ENCODE data around the gene CPT1A. TPM values are rescaled to one million over a fixed set of nuclear protein-coding genes. Genes with fewer than 3 reads are reported as not detected.

Gene CPT1A
- total RNA-seq, 1 donor from 2014 or later = 25.9 TPM

DNA sequence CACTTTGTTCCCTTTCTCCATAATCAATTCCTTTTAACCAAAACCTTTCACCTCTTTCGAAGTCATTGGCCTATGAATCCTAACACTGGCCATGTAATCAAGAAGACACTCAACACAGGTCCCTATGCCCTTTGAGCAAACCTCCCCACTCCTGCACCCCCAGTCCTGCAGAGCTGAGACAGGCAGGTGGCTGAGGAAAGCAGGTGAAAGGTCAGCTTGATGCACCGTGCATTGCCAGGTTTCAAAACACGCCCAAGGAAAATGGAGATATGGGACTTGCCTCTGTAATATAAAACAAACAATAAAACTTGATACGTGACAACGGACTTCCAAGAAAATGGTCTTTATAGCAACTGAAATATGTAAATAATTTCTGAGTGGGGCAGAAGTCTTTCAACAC, 10.6 kb downstream of the CPT1A start:
- Mint-ChIP-seq H3K4me1 (peaks cover 3% of the 10 kb centered on the region), H3K27ac (no peak overlapping the region), H3K9me3 (no peaks in the 10 kb centered on the region), H3K27me3 (no peaks in the 10 kb centered on the region), H3K36me3 (ENCODE audit: low read depth) (no peaks in the 10 kb centered on the region), H3K4me3 (no peak overlapping the region)
- intact Hi-C loops (cut with micrococcal nuclease) = no loop called here
- no peak for DNase-seq

DNA sequence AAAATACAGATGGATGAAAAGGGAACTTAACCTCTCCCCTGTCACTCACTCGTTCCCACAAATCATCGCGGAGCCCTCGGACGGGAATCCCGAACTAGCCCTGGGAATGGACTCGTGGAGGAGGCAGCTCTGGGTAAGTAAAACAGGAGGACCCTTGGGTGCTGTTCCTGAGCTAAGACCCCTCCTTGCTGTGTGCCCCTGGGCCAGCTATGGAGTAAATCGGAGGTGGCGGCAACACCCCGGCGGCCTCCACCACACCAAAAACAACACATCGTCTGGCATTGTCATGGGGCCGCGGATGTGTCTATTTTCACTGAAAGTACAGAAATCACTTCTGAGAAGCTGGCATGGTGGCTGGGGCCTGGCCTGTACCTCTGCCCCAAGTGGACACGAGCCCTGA, 12.1 kb downstream of the CPT1A start:
- intact Hi-C loops (cut with micrococcal nuclease) = no loop called here
- no peak for DNase-seq
- Mint-ChIP-seq H3K27me3 (no peaks in the 10 kb centered on the region), H3K4me1 (peaks cover 8% of the 10 kb centered on the region), H3K27ac (no peak overlapping the region), H3K4me3 (no peak overlapping the region), H3K36me3 (ENCODE audit: low read depth) (no peaks in the 10 kb centered on the region), H3K9me3 (no peaks in the 10 kb centered on the region)

DNA sequence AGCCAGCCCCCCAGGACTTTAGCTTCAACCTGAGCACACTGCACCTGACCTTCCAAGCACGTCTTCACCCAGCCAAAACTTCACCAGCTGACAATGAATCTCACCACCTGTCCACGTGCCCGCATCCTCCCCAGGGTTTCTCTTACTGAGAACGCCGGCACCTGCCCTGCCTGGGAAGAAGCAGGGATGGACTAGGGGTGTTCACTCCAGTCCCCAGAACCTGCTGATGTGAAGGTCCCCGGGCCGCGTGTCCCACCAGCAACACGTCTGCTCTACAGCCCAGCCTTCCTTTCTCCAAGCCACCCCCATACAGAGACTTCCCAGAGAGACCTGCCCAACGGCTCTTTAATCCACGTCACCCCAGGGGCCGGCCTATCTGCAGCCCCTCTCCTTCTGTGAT, 12.8 kb downstream of the CPT1A start:
- intact Hi-C loops (cut with micrococcal nuclease) = no loop called here
- no peaks in the 10 kb centered on the region for H3K27me3 Mint-ChIP-seq
- H3K9me3 Mint-ChIP-seq = no peaks in the 10 kb centered on the region
- peaks cover 8% of the 10 kb centered on the region for H3K4me1 Mint-ChIP-seq
- H3K4me3 Mint-ChIP-seq = no peak overlapping the region
- DNase-seq = no peak
- H3K27ac Mint-ChIP-seq = no peak overlapping the region
- no peaks in the 10 kb centered on the region for H3K36me3 Mint-ChIP-seq (ENCODE audit: low read depth)

DNA sequence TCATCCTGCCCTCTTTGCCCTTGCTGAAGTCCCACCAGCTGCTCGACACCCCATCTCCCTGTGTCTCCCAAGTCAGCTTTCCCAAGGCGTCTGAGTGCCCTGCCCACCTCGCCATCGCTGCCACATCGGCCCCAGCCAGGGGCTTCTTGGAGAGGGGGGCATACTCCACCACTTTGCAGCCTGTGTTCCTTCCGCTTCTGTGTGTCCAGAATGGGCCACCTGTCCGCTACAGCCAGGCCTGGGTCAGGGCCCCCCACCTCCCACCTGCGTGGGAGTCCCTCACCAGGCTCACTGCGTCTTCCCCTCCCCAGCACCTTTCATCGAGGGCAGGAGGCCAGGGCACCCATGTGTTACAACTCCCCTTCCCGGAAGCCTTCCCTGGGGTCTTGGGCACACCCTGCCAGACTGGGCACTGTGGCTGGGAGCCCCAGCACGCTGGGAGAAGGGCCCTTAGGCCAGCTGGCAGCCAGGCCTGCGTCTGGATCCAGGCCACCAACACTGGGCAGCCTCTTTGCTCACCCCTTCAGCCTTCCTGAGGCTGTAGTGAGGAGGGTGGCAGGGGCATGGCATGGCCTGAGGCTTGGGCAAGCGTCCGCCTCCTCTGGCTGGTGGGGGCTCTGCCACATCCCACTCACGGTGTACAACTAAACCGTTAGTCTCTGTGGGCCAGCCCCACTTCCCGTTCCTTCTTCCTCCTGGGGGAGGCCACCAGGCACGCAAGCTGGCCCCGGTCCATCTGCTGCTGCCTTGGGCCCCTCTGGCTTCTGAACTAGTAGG, 13.4 kb downstream of the CPT1A start:
- Mint-ChIP-seq H3K9me3 (no peaks in the 10 kb centered on the region), H3K27me3 (no peaks in the 10 kb centered on the region), H3K27ac (peak overlapping the region; percentile 8), H3K36me3 (ENCODE audit: low read depth) (no peaks in the 10 kb centered on the region), H3K4me3 (no peak overlapping the region), H3K4me1 (peaks cover 8% of the 10 kb centered on the region)
- intact Hi-C loops (cut with micrococcal nuclease) = no loop called here
- no peak for DNase-seq

DNA sequence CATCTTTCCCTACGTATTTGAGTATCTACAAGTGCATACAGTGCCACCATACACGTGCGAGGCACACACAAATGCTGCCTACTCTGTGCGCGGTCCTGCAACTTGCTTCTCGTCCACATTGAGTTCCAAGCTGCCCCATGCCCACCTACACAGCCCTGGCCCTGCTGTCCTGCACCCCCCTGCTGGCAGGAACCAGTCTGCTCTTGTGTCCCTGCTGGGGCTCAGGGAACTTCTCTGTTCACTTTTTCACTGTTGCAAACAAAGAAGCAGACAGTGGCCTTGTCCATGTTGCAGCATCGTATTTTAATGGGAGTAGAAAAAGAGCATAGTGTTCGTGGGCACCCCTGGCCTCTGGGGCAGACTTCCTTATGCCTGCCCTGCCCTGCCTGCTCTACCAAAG, 14.0 kb downstream of the CPT1A start:
- Mint-ChIP-seq H3K36me3 (ENCODE audit: low read depth) (no peaks in the 10 kb centered on the region), H3K9me3 (no peaks in the 10 kb centered on the region), H3K27me3 (no peaks in the 10 kb centered on the region), H3K4me3 (no peak overlapping the region), H3K4me1 (peaks cover 8% of the 10 kb centered on the region), H3K27ac (no peak overlapping the region)
- intact Hi-C loops (cut with micrococcal nuclease) = no loop called here
- no peak for DNase-seq

DNA sequence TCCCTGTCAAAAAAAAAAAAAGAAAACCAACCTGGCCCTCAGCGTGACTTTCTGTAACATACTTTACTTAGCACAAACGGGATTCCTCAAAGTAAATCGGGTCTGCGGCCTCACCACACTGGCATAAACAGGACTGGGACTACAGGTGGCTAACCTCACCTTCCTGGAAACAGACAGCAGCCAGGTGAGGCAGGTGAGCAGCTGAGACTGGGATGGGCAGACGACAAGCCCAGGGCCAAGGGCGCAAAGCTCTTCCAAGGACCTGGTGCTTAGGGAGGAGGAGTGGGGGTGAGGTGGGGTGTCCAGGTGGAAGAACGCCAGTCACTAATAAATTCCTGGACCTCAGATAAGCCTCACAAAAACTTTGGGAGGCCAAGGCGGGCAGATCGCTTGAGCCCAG, 15.0 kb downstream of the CPT1A start:
- H3K4me3 Mint-ChIP-seq = no peak overlapping the region
- no peaks in the 10 kb centered on the region for H3K27me3 Mint-ChIP-seq
- intact Hi-C loops (cut with micrococcal nuclease) = no loop called here
- H3K27ac Mint-ChIP-seq = no peak overlapping the region
- peaks cover 8% of the 10 kb centered on the region for H3K4me1 Mint-ChIP-seq
- H3K9me3 Mint-ChIP-seq = no peaks in the 10 kb centered on the region
- no peak for DNase-seq
- H3K36me3 Mint-ChIP-seq (ENCODE audit: low read depth) = no peaks in the 10 kb centered on the region

DNA sequence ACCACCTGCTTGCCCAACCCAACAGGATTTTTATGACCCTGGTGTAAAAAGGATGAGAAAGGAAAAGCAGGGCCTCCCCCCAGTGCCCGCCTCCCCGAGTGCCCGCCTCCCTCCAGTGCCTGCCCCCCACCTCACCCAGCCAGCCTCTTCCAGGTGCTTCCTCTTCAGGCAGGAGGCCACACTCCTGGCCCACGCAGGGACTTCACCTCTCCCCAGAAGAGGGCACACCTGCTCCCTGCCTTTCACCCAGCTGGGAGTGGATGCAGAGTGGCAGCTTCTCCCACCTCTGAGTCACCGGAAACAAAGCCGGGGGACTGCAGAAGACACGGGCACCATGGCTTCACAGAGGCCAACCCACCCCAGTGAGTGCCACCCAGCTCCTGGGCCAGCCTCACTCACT, 16.1 kb downstream of the CPT1A start:
- H3K4me1 Mint-ChIP-seq = peaks cover 8% of the 10 kb centered on the region
- DNase-seq = peak; percentile 76
- no peaks in the 10 kb centered on the region for H3K36me3 Mint-ChIP-seq (ENCODE audit: low read depth)
- no peak overlapping the region for H3K4me3 Mint-ChIP-seq
- H3K27me3 Mint-ChIP-seq = no peaks in the 10 kb centered on the region
- no peaks in the 10 kb centered on the region for H3K9me3 Mint-ChIP-seq
- no peak overlapping the region for H3K27ac Mint-ChIP-seq
- intact Hi-C loops (cut with micrococcal nuclease) = no loop called here

DNA sequence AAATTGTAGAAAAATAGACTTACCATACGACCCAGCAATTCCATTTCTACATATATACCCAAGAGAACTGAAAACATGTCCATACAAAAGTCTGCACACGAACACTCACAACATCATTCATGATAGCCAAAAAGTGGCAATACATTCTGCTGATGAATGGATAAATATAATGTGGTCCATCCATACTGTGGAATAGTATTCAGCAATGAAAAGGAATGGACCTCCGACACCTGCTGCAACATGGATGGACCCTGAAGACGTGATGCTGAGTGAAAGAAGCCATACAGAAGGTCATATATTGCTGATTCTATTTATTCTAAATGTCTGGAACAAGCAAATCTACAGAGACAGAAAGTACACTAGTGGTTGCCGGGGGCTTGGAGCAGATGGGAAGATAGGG, 19.2 kb downstream of the CPT1A start:
- H3K27me3 Mint-ChIP-seq = no peaks in the 10 kb centered on the region
- H3K4me3 Mint-ChIP-seq = no peak overlapping the region
- peaks cover 9% of the 10 kb centered on the region for H3K4me1 Mint-ChIP-seq
- H3K9me3 Mint-ChIP-seq = no peaks in the 10 kb centered on the region
- H3K36me3 Mint-ChIP-seq (ENCODE audit: low read depth) = no peaks in the 10 kb centered on the region
- intact Hi-C loops (cut with micrococcal nuclease) = no loop called here
- DNase-seq = no peak
- H3K27ac Mint-ChIP-seq = no peak overlapping the region

DNA sequence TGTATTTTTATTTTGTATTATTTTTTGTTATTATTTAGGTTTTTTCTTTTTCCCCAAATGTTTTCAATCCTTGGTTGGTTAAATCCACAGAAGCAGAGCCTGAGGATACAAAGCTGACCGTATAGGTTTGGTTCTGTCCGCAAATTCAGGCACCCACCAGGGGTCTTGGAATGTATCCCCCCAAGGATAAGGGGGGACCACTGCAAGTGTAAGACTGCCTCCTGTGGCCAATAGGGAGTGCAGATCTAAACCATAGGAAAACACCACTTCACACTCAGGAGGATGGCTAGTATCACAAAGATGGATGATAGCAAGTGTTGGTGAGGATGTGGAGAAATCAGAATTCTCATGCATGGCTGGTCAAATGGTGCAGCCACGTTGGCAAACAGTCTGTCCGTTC, 20.0 kb downstream of the CPT1A start:
- Mint-ChIP-seq H3K9me3 (no peaks in the 10 kb centered on the region), H3K27me3 (no peaks in the 10 kb centered on the region), H3K4me3 (no peak overlapping the region), H3K4me1 (peaks cover 14% of the 10 kb centered on the region), H3K27ac (no peak overlapping the region), H3K36me3 (ENCODE audit: low read depth) (peaks cover under 1% of the 10 kb centered on the region)
- no peak for DNase-seq
- intact Hi-C loops (cut with micrococcal nuclease) = no loop called here

DNA sequence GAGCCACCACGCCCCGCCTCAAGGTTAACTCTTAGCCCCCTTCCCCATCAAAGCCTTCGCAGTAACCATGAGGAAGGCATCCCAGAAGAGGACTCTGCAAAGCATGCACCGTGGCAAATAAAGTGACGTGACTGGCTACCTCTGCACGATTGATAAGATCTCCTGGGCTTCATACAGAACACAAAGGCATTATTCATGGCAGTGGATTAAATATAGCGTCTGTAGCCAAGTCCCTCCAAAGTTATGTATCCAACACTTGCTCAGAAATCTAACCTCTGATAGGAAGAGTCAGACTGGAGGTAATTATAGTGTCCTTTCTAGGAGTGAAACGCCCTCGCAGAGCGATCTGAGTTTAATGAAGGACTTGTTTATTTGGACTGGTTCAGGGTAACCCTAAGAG, 22.4 kb downstream of the CPT1A start:
- no peak for DNase-seq
- no peaks in the 10 kb centered on the region for H3K9me3 Mint-ChIP-seq
- H3K36me3 Mint-ChIP-seq (ENCODE audit: low read depth) = peaks cover 8% of the 10 kb centered on the region
- H3K27ac Mint-ChIP-seq = no peak overlapping the region
- intact Hi-C loops (cut with micrococcal nuclease) = no loop called here
- H3K4me3 Mint-ChIP-seq = no peak overlapping the region
- H3K27me3 Mint-ChIP-seq = no peaks in the 10 kb centered on the region
- peaks cover 13% of the 10 kb centered on the region for H3K4me1 Mint-ChIP-seq

DNA sequence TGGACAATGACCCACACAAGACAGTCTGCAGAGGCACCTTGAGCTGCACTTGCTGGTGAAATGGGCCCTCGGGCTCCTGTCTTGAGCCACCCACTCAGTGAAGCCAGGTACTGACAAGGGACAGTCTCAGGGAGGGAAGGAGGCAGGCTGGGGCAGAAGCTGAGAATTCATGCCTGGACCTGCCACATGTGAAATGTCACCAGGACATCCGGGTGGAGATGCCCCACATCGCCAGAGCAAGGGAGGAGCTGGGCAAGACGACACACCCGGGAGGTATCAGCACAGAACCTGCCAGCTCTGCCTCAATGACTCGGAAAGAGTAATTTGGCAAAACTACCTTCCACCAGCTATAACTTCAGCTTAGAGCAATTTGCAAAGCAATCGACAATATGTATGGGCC, 23.5 kb downstream of the CPT1A start:
- Mint-ChIP-seq H3K4me1 (peaks cover 13% of the 10 kb centered on the region), H3K27ac (no peak overlapping the region), H3K4me3 (no peak overlapping the region), H3K9me3 (no peaks in the 10 kb centered on the region), H3K27me3 (no peaks in the 10 kb centered on the region), H3K36me3 (ENCODE audit: low read depth) (peaks cover 8% of the 10 kb centered on the region)
- intact Hi-C loops (cut with micrococcal nuclease) = no loop called here
- no peak for DNase-seq

DNA sequence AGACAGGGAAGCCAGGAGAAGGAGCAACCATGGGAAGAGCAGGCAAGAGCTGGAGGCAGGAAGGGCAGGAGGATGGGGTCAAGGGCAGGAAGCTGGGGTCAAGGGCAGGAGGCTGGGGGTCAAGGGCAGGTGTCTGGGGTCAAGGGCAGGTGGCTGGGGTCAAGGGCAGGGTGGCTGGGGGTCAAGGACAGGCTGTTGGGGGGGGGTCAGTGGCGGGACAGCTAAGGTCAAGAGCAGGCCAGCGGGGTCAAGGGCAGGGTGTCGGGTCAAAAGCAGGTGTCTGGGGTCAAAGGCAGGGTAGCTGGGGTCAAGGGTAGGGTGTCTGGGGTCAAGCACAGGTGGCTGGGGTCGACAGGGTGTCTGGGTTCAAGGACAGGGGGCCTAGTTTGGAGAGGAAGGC, 24.2 kb downstream of the CPT1A start:
- Mint-ChIP-seq H3K4me3 (no peak overlapping the region), H3K4me1 (peaks cover 13% of the 10 kb centered on the region)
- intact Hi-C loops (cut with micrococcal nuclease) = no loop called here

DNA sequence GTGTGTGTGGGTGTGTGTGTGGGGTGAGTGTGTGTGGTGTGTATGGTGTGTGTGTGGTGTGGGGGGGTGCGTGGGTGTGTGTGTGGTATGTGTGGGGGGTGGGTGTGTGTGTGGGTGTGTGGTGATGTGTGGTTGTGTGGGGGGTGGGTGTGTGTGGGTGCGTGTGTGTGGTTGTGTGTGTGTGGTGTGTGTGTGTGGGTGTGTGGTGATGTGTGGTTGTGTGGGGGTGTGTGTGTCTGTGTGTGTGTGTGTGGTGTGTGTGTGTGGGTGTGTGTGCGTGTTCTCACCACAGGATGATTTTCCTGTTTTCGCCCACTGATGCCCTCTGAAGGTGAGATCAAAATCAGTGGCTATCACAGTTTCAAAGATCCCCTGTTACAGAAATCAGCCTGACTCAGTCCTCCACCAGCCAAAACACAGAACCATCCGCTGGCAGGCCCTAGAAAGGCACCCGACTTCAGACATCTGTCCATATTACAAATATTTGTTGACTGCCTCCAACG, 24.7 kb downstream of the CPT1A start:
- peak overlapping the region; percentile 72 for H3K27ac Mint-ChIP-seq
- H3K4me3 Mint-ChIP-seq = no peak overlapping the region
- H3K27me3 Mint-ChIP-seq = no peaks in the 10 kb centered on the region

More for the DNA sequence above, 24.2 kb downstream of the CPT1A start:
- Mint-ChIP-seq H3K9me3 (no peaks in the 10 kb centered on the region), H3K27me3 (no peaks in the 10 kb centered on the region), H3K36me3 (ENCODE audit: low read depth) (peaks cover 13% of the 10 kb centered on the region), H3K27ac (peak overlapping the region; percentile 72)
- no peak for DNase-seq

DNA sequence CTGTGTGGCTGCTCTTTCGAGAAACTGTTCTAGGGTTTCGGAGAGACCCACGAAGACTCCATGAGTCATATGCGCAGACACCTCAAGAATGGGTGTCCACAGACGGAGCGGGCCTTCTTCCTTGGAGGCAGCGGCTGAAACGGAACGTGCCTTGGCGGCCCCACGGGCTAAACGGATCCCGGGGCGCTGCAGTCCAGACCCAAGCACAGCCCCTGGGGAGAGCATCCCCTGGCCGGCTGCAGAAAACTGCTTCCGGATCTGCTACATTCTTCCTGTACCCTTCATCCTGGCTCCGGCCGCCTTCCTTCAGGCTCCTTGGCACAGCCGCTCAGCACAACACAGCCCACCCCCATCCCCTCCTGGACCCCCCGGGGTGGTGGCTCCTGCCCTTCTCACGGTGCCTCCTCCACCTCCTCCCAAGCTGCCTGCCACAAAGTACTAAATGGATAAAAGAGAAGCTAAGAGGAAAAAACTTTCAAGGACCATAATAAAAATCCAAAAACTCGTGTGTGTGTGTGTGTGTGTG, 25.4 kb downstream of the CPT1A start:
- H3K36me3 Mint-ChIP-seq (ENCODE audit: low read depth) = peaks cover 13% of the 10 kb centered on the region
- no peaks in the 10 kb centered on the region for H3K27me3 Mint-ChIP-seq
- intact Hi-C loops (cut with micrococcal nuclease) = no loop called here
- no peaks in the 10 kb centered on the region for H3K9me3 Mint-ChIP-seq
- DNase-seq = no peak
- H3K4me3 Mint-ChIP-seq = no peak overlapping the region
- H3K4me1 Mint-ChIP-seq = peaks cover 13% of the 10 kb centered on the region
- H3K27ac Mint-ChIP-seq = peak overlapping the region; percentile 72

More for the DNA sequence above, 24.7 kb downstream of the CPT1A start:
- intact Hi-C loops (cut with micrococcal nuclease) = no loop called here
- H3K4me1 Mint-ChIP-seq = peaks cover 13% of the 10 kb centered on the region
- DNase-seq = no peak
- no peaks in the 10 kb centered on the region for H3K9me3 Mint-ChIP-seq
- peaks cover 13% of the 10 kb centered on the region for H3K36me3 Mint-ChIP-seq (ENCODE audit: low read depth)

DNA sequence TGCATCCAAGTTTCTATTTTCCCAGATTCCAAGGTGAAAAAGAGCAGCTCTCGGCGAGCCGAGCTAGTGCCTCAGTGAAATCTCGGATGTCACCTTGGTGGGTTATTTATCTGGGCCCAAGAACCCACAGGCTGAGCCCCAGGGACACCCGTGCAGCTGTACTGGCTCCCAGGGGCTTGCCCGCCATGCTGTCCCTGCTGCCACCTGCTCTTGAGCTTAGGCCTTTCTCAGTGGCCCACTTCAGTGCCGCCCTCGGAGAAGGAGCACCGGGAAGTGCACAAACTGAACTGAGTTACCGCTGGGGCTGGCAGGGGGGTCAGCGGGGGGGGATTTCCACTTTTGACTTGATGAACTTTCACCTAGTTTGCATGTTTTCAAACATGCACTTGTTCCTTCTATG, 27.9 kb downstream of the CPT1A start:
- Mint-ChIP-seq H3K4me3 (no peak overlapping the region), H3K36me3 (ENCODE audit: low read depth) (peaks cover 13% of the 10 kb centered on the region), H3K27ac (no peak overlapping the region), H3K27me3 (no peaks in the 10 kb centered on the region), H3K4me1 (peaks cover 13% of the 10 kb centered on the region), H3K9me3 (no peaks in the 10 kb centered on the region)
- no peak for DNase-seq
- intact Hi-C loops (cut with micrococcal nuclease) = no loop called here

Measured in activated CD4-positive, alpha-beta T cell treated with anti-CD3 and anti-CD28 coated beads, Interleukin-2, amount 10 ng/mL, durations not matched to agents 24 days and 14 days (primary cell).